Subcutaneous abdominal adipose tissue (tissue), 5 donors: ENCODE results near the gene TRMT61A.
"Not testable (repeated sequence)": the region's sequence is repeated elsewhere in the genome, so short reads cannot be mapped to it uniquely, and the experiment has no call there.

Source experiments
- H3K27ac ChIP-seq: one replicate; pipeline ENCODE4 v1.7.0; 2013; ENCODE audit warnings: low read depth, mild to moderate bottlenecking, inconsistent platforms, low read length, moderate library complexity
- H3K27me3 ChIP-seq, 5 donors: one replicate each; pipeline ENCODE4 v1.7.0; 2013; ENCODE audit warnings: low read length in 5 of 5, inconsistent platforms in 1 of 5; ENCODE audit not compliant: control insufficient read depth in 5 of 5, insufficient read depth in 4 of 5
- H3K36me3 ChIP-seq, 5 donors: one replicate each; pipeline ENCODE4 v1.7.0; 2013; ENCODE audit warnings: low read length in 5 of 5; ENCODE audit not compliant: control insufficient read depth in 5 of 5, insufficient read depth in 5 of 5
- H3K4me1 ChIP-seq, 5 donors: one replicate each; pipeline ENCODE4 v1.7.0; 2013; ENCODE audit warnings: low read length in 5 of 5, mild to moderate bottlenecking in 3 of 5, moderate library complexity in 1 of 5; ENCODE audit not compliant: control insufficient read depth in 5 of 5, insufficient read depth in 5 of 5
- H3K4me3 ChIP-seq, 5 donors: one replicate each; pipeline ENCODE4 v1.7.0; 2013; ENCODE audit warnings: low read length in 5 of 5, low read depth in 1 of 5
- H3K9ac ChIP-seq, 5 donors: one replicate each; pipeline ENCODE4 v1.7.0; 2013; ENCODE audit warnings: low read length in 5 of 5, mild to moderate bottlenecking in 4 of 5, moderate library complexity in 3 of 5
- H3K9me3 ChIP-seq, 5 donors: one replicate each; pipeline ENCODE4 v1.7.0; 2013; ENCODE audit warnings: low read length in 5 of 5; ENCODE audit not compliant: control insufficient read depth in 5 of 5
- donor health status: healthy.
- donor health status: healthy.
- donor health status: healthy.
- donor health status: healthy.
- donor health status: healthy.

Gene TRMT61A

DNA sequence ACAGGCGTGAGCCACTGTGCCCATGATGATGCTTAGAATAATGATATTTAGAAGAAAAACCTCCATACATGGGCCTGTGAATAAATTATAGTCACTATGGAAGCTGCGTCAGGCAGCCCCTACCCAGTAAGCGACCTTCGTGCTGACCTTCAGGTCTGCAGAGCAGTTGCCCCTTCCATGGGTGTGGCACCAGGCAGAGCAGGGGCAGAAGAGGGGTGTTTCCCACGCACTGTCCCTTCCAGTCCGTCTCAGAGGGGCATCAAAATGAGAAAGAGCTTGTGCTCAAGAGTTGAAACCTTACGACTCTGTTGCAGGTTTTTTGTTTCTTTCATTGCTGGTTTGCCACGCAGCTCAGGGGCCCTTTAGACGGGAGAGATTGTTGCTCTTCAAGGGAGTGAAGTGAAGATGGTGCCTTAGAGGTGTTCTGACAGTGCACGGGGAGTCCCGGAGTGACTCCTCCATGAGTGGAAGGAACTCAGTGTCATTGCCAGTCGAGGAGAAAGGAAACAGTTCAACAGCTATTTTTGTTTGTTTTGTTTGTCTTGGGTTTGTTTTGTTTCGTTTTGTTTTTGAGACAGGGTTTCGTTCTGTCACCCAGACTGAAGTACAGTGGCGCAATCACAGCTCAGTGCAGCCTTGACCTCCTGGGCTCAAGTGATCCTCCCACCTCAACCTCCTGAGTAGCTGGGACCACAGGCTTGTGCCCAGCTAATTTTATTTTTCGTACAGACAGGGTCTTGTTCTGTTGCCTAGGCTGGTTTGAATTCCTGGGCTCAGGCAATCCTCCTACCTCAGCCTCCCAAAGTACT, 20.3 kb upstream of the TRMT61A start:
- H3K27me3 ChIP-seq: no peaks in the 10 kb centered on the region
- peaks cover 0 to 56% (median 38%) of the 10 kb centered on the region in 5 donors for H3K36me3 ChIP-seq
- H3K9ac ChIP-seq: no peak overlapping the region
- no peak overlapping the region for H3K4me3 ChIP-seq
- H3K27ac ChIP-seq: no peak overlapping the region
- peaks cover 4 to 18% (median 13%) of the 10 kb centered on the region in 5 donors for H3K4me1 ChIP-seq
- no peaks in the 10 kb centered on the region for H3K9me3 ChIP-seq

DNA sequence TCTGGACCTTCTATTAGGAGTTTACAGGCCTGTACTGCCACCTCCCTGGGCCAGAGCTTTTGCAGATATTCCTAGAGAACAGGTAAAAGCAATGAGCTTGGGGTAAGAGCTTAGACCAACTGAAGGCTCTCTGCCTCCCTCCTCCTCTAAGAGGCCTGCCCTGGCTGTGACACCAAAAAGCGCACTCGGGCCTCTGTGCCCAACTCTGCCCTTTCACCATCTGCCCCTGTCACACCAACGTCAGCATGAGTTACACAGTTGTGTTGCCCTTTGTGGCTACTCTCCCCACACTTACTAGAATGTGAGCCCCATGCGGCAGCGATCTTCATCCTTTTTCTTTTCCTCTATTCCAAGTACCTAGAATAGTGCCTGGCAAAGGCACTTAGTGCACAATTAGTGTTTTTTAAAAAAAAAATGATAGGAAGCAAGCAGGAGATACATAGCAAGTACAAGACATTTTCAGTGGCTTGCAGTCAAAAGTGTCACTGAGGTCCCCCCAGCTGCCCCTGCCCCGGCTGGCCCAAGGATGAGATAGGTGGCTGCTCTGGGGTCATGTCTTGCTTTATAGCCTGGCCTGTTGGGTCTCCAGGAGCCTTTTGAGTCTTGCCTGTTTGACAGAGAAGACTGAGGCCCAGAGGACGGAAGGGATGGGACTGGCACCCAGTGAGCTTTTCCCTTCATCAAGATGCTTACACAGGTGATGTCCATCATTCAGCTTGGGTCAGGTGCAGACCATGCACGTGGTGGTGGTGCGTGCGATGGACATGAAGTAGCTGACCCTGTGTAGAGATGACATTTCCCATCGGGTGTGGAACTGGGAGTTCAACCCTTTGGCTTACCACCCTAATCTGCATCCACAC, 18.9 kb upstream of the TRMT61A start:
- peaks cover 4 to 21% (median 13%) of the 10 kb centered on the region in 5 donors for H3K4me1 ChIP-seq
- peaks cover 0 to 47% (median 27%) of the 10 kb centered on the region in 5 donors for H3K36me3 ChIP-seq
- no peaks in the 10 kb centered on the region for H3K27me3 ChIP-seq
- H3K9me3 ChIP-seq: no peaks in the 10 kb centered on the region
- H3K9ac ChIP-seq: no peak overlapping the region
- H3K4me3 ChIP-seq: no peak overlapping the region
- H3K27ac ChIP-seq: no peak overlapping the region

DNA sequence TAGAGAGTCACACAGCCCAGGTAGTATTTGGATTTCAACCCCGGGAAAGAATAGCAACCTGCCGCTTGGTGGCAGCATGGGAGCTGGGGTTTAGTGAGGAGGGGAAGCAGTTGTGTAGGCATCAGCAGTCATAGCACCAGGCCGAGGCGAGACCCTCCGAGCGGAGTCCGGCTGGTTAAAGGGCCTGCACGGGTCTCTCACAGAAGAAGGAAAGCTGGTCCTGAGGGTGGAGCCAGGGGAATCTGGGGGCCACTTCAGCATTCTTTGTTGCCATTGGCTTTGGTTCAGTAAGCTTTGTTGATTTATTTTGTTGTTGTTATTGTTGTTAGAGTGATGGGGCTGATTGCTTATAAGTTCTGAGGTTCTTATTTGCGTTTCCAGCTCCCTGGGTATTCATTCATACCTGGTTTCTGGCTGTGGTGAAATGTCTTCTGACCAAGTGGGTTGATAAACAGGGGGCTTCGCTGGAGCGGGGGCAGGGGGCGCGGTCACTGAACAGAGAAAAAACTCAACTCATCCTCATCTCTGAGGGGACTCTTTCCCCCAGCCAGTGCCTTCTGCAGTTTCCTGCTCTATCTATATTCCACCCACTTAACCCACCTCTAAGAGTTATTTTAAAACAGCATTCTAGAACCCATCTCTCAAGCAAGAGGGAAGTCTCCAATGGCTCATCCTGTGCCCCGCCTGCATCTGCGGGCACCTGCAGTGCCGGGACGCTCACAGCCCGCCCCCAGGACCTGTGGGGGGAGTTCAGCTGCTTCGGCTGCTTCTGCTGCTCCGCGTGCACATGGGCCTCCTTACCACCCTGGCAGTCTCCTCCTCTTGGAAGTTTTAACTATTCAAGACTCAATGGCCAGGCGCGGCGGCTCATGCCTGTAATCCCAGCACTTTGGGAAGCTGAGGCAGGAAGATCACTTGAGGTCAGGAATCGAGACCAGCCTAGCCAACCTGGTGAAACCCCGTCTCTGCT, 18.0 kb upstream of the TRMT61A start:
- H3K9me3 ChIP-seq: no peaks in the 10 kb centered on the region
- H3K27me3 ChIP-seq: no peaks in the 10 kb centered on the region
- H3K36me3 ChIP-seq: peaks cover 0 to 42% (median 22%) of the 10 kb centered on the region in 5 donors
- H3K27ac ChIP-seq: no peak overlapping the region
- H3K9ac ChIP-seq: no peak overlapping the region
- H3K4me1 ChIP-seq: peaks cover 4 to 19% (median 13%) of the 10 kb centered on the region in 5 donors
- no peak overlapping the region for H3K4me3 ChIP-seq

DNA sequence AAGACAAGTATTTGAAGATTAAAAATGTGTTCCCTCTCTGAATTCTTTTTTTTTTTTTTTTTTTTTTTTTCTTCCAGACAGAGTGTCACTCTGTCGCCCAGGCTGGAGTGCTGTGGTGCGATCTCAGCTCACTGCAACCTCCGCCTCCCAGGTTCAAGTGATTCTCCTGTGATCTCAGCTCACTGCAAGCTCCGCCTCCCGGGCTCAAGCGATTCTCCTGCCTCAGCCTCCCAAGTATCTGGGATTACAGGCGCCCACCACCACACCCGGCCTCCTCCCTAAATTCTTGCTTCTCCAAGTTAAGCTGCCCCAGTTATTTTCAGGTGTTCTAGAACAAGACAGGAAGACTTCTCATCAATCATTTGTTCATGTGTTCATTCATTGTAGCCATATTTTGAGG, 16.8 kb upstream of the TRMT61A start:
- Histone ChIP-seq H3K4me1 (peaks cover 4 to 17% (median 13%) of the 10 kb centered on the region in 5 donors), H3K36me3 (peaks cover 0 to 38% (median 19%) of the 10 kb centered on the region in 5 donors), H3K27ac (peak overlapping the region; percentile 62)
- not testable (repeated sequence) for H3K9ac ChIP-seq, H3K4me3 ChIP-seq, H3K27me3 ChIP-seq, H3K9me3 ChIP-seq

DNA sequence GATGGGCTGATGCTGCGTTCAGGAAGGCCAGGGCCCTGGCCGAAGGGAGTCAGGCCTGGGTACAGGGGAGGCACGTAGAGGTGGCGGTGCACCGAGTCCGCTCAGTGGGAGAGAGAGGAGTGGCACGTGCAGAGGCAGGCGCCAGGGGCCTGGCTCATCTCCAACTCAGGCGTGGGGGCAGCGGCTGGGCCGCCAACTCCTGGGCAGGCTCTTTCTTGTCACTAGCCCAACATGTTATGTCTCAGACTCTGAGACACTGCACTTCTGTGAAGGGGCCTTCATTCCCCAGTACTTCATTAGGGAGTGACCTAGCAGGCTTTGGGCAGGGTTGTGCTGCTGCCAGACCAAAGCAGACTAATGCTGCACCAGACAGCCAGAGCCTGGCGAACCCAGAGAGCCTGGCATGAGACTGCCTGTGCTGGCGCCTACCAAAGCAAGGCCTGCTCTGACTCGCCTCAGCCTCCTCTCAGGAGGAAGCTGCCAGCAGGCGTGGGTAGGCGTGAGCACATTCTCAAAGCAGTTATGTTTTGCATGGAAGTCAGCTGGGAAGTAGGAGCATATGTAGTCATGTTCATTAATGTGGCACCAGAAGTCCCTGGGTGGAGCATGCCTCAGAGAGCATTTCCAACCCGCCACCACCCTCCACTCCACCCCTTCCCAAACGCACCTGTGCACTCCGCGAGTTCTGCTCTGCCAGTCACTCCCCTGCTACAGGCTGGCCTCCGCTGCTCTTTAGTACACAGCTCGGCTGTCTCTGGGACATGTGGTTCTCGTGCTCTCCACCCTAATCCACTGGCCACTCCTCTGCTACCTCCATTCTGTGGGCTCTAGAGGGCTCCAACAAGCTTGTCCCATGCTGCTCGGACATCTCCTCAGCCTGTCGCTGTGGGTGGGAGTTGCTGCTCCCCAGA, 16.0 kb upstream of the TRMT61A start:
- H3K4me3 ChIP-seq: peak overlapping the region in 1 of 5 donors; percentile 0
- H3K36me3 ChIP-seq: peaks cover 0 to 35% (median 16%) of the 10 kb centered on the region in 5 donors
- H3K9me3 ChIP-seq: no peaks in the 10 kb centered on the region
- no peaks in the 10 kb centered on the region for H3K27me3 ChIP-seq
- H3K4me1 ChIP-seq: peaks cover 4 to 19% (median 15%) of the 10 kb centered on the region in 5 donors
- H3K27ac ChIP-seq: peak overlapping the region; percentile 62
- H3K9ac ChIP-seq: peak overlapping the region in 1 of 5 donors; percentile 52

DNA sequence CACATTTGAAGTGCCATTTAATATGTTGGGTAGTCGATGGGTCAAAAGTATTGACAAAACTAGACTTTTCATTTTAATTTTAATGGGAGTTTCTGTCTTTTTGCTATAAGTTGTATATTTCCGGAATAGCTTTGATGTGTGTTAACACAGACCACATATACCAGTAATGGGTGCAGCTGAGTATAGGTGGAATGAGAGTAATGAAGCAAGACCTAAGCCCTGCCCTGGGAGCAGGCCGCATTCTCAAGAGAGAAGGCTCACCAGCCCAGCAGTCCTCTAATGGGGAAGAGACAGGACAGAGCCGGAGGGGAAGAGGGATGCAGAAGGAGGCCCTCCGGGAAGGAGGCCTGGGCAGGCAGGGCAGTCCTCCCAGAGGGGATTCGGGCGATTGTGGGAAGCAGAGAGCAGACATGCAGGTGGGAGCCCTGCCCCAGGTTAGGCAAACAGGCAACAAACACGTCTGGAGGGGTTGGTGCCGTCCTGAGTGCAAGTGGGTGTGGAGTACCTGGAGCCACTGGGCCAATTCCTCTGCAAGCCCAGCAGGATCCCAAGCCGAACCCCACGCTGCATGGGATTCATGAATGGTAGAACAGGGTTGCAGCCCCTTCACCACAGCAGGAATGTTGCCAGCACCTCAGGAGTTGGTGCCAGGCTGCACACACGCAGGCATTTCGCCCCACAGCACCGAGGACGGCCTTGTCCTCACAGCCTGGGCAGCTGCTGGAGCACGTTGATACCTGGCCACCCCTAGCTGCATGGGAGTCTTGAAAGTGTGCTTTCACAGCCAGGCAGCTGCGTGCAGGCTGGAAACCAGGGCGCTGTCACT, 14.2 kb upstream of the TRMT61A start:
- H3K4me1 ChIP-seq: peaks cover 4 to 38% (median 33%) of the 10 kb centered on the region in 5 donors
- no peak overlapping the region for H3K9ac ChIP-seq
- H3K36me3 ChIP-seq: peaks cover 0 to 22% (median 7%) of the 10 kb centered on the region in 5 donors
- no peaks in the 10 kb centered on the region for H3K9me3 ChIP-seq
- no peaks in the 10 kb centered on the region for H3K27me3 ChIP-seq
- H3K4me3 ChIP-seq: no peak overlapping the region
- H3K27ac ChIP-seq: no peak overlapping the region

DNA sequence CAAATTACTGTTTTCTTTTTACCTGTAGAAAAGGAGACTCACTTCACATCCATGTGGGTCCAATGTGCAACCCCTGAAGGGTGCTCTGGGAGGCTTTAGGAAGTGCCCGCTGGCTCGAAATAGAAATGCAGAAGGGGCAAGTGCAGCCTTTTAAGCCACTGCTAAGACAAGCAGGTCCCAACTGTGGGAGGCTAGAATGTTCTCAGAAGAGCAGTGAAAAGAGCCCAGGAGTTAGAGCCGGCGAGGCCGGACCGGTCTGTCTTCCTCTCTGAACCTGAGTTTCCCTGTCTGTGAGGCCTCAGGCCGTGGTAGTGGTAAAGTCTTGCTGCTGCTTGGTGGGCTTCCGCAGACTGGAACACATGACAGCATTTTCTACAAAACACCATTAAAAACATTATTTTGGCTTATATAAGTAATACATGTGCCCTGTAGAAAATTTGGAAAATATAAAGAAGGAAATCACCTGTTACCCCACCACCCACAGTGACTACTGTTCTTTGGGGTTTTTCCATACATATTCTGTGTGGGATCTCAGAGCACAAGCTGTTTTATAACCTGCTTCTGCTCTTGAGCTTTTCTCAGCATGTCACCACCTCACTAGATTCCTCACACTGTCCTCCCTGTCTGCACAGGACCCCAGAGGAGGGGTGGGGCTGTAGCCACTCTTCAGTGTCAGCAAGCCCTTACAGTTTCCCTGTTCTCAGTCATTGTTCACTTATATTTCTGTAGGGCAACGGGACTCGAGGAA, 12.4 kb upstream of the TRMT61A start:
- Histone ChIP-seq H3K27ac (no peak overlapping the region), H3K9ac (no peak overlapping the region), H3K9me3 (no peaks in the 10 kb centered on the region), H3K27me3 (no peaks in the 10 kb centered on the region), H3K36me3 (peaks cover 0 to 5% (median 0%) of the 10 kb centered on the region in 5 donors), H3K4me1 (peaks cover 5 to 52% (median 45%) of the 10 kb centered on the region in 5 donors), H3K4me3 (no peak overlapping the region)

DNA sequence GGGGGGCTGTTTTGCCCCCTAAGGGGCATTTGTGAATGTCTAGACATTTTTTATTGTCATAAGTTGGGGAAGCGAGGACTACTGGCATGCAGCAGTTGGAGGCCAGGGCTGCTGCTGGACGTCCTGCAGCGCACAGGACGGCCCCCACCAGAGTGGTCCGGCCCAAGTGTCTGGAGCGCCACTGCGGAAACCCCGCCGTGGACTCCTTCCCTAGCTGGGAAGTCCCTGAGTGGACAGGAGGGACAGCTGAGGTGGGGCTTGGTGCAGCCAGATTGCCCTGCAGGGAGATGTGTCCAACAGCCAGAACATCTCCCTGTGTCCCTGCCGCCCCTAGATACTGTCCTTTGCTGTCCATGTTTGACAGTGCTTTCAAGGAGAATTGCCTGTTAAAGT, 11.8 kb upstream of the TRMT61A start:
- peaks cover 0 to 5% (median 0%) of the 10 kb centered on the region in 5 donors for H3K36me3 ChIP-seq
- no peaks in the 10 kb centered on the region for H3K27me3 ChIP-seq
- H3K9me3 ChIP-seq: no peaks in the 10 kb centered on the region
- H3K27ac ChIP-seq: no peak overlapping the region
- H3K9ac ChIP-seq: no peak overlapping the region
- peaks cover 5 to 55% (median 49%) of the 10 kb centered on the region in 5 donors for H3K4me1 ChIP-seq
- no peak overlapping the region for H3K4me3 ChIP-seq
